HepG2 (cell line): Measurements from ENCODE around the gene ZNF554. TPM values are rescaled to one million over a fixed set of nuclear protein-coding genes. Genes with fewer than 3 reads are reported as not detected.
A peak's percentile ranks its signal among the peaks of the same experiment; 100 is the strongest.

Source experiments
- ATAC-seq: fragments of 200-7000 bp; cut with Tn5 transposase; 3 replicates; pipeline ENCODE4 v1.9.1; 2020; ENCODE audit warnings: mild to moderate bottlenecking, moderate library complexity
- BruUV-seq: library from RNA; stranded (reverse); fragments of 400-500 nt; replicated peaks from 2 replicates; lab custom pipeline; 2021; lab: Mats Ljungman, UMichigan
- CTCF ChIA-PET: fragments of 300-600 bp; formaldehyde crosslinking; extraction: SDS; loops from one replicate; lab custom pipeline; 2021; ENCODE audit warnings: low total read pairs, inconsistent platforms, low intra/inter-chr PET ratio; lab: Yijun Ruan, JAX
- POLR2A ChIA-PET: fragments of 350-600 bp; sonication (Branson Sonifier 250); formaldehyde crosslinking; loops from one replicate; lab custom pipeline; 2020; ENCODE audit warnings: antibody characterized with exemption, inconsistent platforms; lab: Yijun Ruan, JAX
- DNase-seq: peaks from one replicate; pipeline ENCODE4 v3.0.0-alpha.2; 2015; ENCODE audit warnings: low spot score
- FAIRE-seq: peaks from 3 replicates; lab custom pipeline; 2011; peaks lifted over from hg19 to GRCh38; lab: Jason Lieb, UNC
- H2AFZ ChIP-seq: one replicate; pipeline ENCODE4 v1.6.1; 2011; ENCODE audit warnings: low read length, inconsistent platforms
- H3K27ac ChIP-seq: fragments of 300-600 bp; 3 replicates; pipeline ENCODE4 v1.8.0; 2011; ENCODE audit warnings: mixed run types, mild to moderate bottlenecking, mixed read lengths, low read length, inconsistent platforms; ENCODE audit not compliant: insufficient read depth; ENCODE audit errors: extremely low read length
- H3K27me3 ChIP-seq, 2 experiments: fragments of 200-600 bp in 1 of 2; 2 replicates in 1 of 2; 3 replicates in 1 of 2; pipeline versions ENCODE4 v1.6.0 to v1.8.0; 2011; ENCODE audit warnings: low read length in 2 of 2, mild to moderate bottlenecking in 2 of 2, moderate library complexity in 2 of 2, inconsistent platforms in 1 of 2; ENCODE audit not compliant: insufficient read depth in 2 of 2, control insufficient read depth in 1 of 2
- H3K36me3 ChIP-seq, 2 experiments: fragments of 200-600 bp in 1 of 2; replicated peaks in 1 of 2; 2 replicates in 1 of 2; 3 replicates in 1 of 2; pipeline versions ENCODE4 v1.5.1 to v1.8.0; 2011; ENCODE audit warnings: low read length in 2 of 2, inconsistent platforms in 1 of 2; ENCODE audit not compliant: insufficient read depth in 2 of 2, control insufficient read depth in 1 of 2
- H3K4me1 ChIP-seq: 2 replicates; pipeline ENCODE4 v1.5.1; 2012; ENCODE audit warnings: low read length, inconsistent platforms; ENCODE audit not compliant: insufficient read depth
- H3K4me2 ChIP-seq: 2 replicates; pipeline ENCODE4 v1.6.0; 2011; ENCODE audit warnings: low read depth, low read length, inconsistent platforms
- H3K4me3 ChIP-seq, 3 experiments: fragments of 200-600 bp in 1 of 3; sonication (generic), shearing (Covaris generic) in 1 of 3; replicated peaks in 1 of 3; 2 replicates each; pipeline ENCODE4 v1.5.1; 2011 to 2016; ENCODE audit warnings: low read length in 3 of 3, inconsistent platforms in 2 of 3, low read depth in 2 of 3, mild to moderate bottlenecking in 2 of 3, control low read depth in 1 of 3, mixed read lengths in 1 of 3; ENCODE audit not compliant: insufficient read depth in 1 of 3
- H3K79me2 ChIP-seq: one replicate; pipeline ENCODE4 v1.6.1; 2011; ENCODE audit warnings: low read length, inconsistent platforms; ENCODE audit not compliant: insufficient read depth
- H3K9ac ChIP-seq: 2 replicates; pipeline ENCODE4 v1.6.0; 2011; ENCODE audit warnings: mild to moderate bottlenecking, low read depth, low read length, inconsistent platforms; ENCODE audit not compliant: insufficient read depth
- H3K9me3 ChIP-seq: 2 replicates; pipeline ENCODE4 v1.5.1; 2012; ENCODE audit warnings: mild to moderate bottlenecking, low read length
- H4K20me1 ChIP-seq: 2 replicates; pipeline ENCODE4 v1.6.0; 2011; ENCODE audit warnings: inconsistent platforms, mild to moderate bottlenecking, low read length, moderate library complexity; ENCODE audit not compliant: insufficient read depth
- ARHGAP35 ChIP-seq: sonication (generic); formaldehyde crosslinking; IDR thresholded peaks from 2 replicates; pipeline ENCODE4 v1.9.0; 2022; ENCODE audit warnings: mild to moderate bottlenecking, inconsistent platforms, moderate library complexity, missing genetic modification reagents, borderline replicate concordance
- CC2D1A ChIP-seq: sonication (generic); formaldehyde crosslinking; IDR thresholded peaks from 2 replicates; pipeline ENCODE4 v1.8.1; 2023; ENCODE audit warnings: mild to moderate bottlenecking, missing genetic modification reagents
- JUN ChIP-seq: sonication (generic); formaldehyde crosslinking; IDR thresholded peaks from 2 replicates; pipeline ENCODE4 v1.4.0; 2020; ENCODE audit warnings: mild to moderate bottlenecking, missing genetic modification reagents
- MED1 ChIP-seq: sonication (generic); formaldehyde crosslinking; IDR thresholded peaks from 2 replicates; pipeline ENCODE4 v1.4.0; 2020; ENCODE audit warnings: missing genetic modification reagents
- RARA ChIP-seq: IDR thresholded peaks from 2 replicates; pipeline ENCODE4 v1.6.1; 2016; ENCODE audit warnings: missing genetic modification reagents, missing compliant biosample characterization
- ZNF121 ChIP-seq: sonication (generic); formaldehyde crosslinking; IDR thresholded peaks from 2 replicates; pipeline ENCODE4 v1.5.0; 2020; ENCODE audit warnings: mild to moderate bottlenecking, missing genetic modification reagents
- ZNF747 ChIP-seq: sonication (generic); formaldehyde crosslinking; IDR thresholded peaks from 2 replicates; pipeline ENCODE4 v1.8.1; 2023; ENCODE audit warnings: missing genetic modification reagents, mild to moderate bottlenecking, borderline replicate concordance
- ZNF816 ChIP-seq: sonication (generic); formaldehyde crosslinking; IDR thresholded peaks from 2 replicates; pipeline ENCODE4 v1.8.0; 2022; ENCODE audit warnings: missing genetic modification reagents, mild to moderate bottlenecking, borderline replicate concordance
- WGBS: methylation state at CpG from one replicate; pipeline ENCODE4 v1.1.6; 2017; ENCODE audit warnings: low lambda C conversion rate; 5-methylcytosine and 5-hydroxymethylcytosine counted together
- in situ Hi-C: cut with HindIII; loops from 2 replicates; pipeline ENCODE4 v1.10.0; 2017; ENCODE audit warnings: low pct_unique_long_range_greater_than_20kb; ENCODE audit not compliant: extremely low pct_ligation_motif_present
- intact Hi-C: fragments of 100-400 bp; cut with micrococcal nuclease; formaldehyde crosslinking; loops from one replicate; pipeline ENCODE4 v1.10.0; 2022; ENCODE audit not compliant: unreplicated experiment
- polyA plus RNA-seq, 8 experiments: library from polyadenylated mRNA; depleted of rRNA in 3 of 8; stranded (reverse) in 7 of 8; unstranded in 1 of 8; fragments of >200 nt; fragmentation: Illumina TruSeq in 4 of 8; extraction: Trizol in 4 of 8; gene quantifications; 2 replicates each; pipeline versions ENCODE4 v1.2.1 to v1.2.3, GENCODE V29; 2011 to 2016; ENCODE audit warnings: low read depth in 4 of 8, missing spikeins in 1 of 8, mixed read lengths in 1 of 8; ENCODE audit not compliant: insufficient read depth in 1 of 8
- total RNA-seq, 5 experiments: library from RNA; depleted of rRNA; stranded (reverse); fragments of >200 nt; fragmentation: Illumina TruSeq; extraction: Trizol; gene quantifications; 2 replicates each; pipeline ENCODE4 v1.2.3, GENCODE V29; 2016; ENCODE audit warnings: low read depth in 1 of 5
- TF ChIP-seq, protein P1 (sequence below): sonication (generic); formaldehyde crosslinking; IDR thresholded peaks from 2 replicates; pipeline ENCODE4 v1.5.1; 2020; ENCODE audit warnings: mild to moderate bottlenecking, missing genetic modification reagents
- TF ChIP-seq, protein P2 (sequence below): sonication (generic); formaldehyde crosslinking; IDR thresholded peaks from 2 replicates; pipeline ENCODE4 v1.4.0; 2020; ENCODE audit warnings: missing genetic modification reagents, low read depth, mild to moderate bottlenecking, borderline replicate concordance
- TF ChIP-seq, protein P3 (sequence below): IDR thresholded peaks from 2 replicates; pipeline ENCODE4 v1.6.1; 2016; ENCODE audit warnings: low read depth, missing genetic modification reagents, missing compliant biosample characterization

Gene ZNF554
- total and polyA plus RNA-seq, 2 of the 13 experiments (the other 11 are each of a cell fraction or from before 2014, with no cell fraction given): 2.2 to 2.7 TPM

DNA sequence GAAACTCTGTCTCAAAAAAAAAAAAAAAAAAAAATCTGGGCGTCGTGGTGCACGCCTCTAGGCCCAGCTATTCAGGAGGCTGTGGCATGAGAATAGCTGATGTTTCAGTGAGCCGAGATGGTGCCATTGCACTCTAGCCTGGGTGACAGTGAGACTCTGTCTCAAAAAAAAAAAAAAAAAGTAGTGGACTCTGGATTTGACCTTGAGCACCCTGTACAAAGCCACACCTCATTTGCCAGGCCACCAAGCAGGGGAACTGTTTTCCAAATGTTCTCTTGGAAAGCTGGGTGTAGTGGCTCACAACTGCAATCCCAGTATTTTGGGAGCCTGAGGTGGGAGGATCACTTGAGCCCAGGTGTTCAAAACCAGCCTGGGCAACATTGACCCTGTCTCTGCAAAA, 17.8 kb downstream of the ZNF554 start (continued):
- TF ChIP-seq, protein P1, sequence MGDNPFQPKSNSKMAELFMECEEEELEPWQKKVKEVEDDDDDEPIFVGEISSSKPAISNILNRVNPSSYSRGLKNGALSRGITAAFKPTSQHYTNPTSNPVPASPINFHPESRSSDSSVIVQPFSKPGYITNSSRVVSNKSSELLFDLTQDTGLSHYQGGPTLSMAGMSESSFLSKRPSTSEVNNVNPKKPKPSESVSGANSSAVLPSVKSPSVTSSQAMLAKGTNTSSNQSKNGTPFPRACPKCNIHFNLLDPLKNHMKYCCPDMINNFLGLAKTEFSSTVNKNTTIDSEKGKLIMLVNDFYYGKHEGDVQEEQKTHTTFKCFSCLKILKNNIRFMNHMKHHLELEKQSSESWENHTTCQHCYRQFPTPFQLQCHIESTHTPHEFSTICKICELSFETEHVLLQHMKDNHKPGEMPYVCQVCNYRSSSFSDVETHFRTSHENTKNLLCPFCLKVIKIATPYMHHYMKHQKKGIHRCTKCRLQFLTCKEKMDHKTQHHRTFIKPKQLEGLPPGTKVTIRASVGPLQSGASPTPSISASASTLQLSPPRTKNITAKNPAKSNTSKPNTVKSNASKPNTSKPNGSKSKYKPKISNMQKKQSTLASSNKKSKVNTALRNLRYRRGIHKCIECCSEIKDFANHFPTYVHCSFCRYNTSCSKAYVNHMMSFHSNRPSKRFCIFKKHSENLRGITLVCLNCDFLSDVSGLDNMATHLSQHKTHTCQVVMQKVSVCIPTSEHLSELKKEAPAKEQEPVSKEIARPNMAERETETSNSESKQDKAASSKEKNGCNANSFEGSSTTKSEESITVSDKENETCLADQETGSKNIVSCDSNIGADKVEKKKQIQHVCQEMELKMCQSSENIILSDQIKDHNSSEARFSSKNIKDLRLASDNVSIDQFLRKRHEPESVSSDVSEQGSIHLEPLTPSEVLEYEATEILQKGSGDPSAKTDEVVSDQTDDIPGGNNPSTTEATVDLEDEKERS: peak; percentile 75; the same call in 1 of the 2 replicates
- no peak for TF ChIP-seq ZNF816
- no peak for TF ChIP-seq JUN
- peak; percentile 23; the same call in 1 of the 2 replicates for TF ChIP-seq RARA
- peak; percentile 43 for TF ChIP-seq MED1 (CRISPR knock-in tag)

DNA sequence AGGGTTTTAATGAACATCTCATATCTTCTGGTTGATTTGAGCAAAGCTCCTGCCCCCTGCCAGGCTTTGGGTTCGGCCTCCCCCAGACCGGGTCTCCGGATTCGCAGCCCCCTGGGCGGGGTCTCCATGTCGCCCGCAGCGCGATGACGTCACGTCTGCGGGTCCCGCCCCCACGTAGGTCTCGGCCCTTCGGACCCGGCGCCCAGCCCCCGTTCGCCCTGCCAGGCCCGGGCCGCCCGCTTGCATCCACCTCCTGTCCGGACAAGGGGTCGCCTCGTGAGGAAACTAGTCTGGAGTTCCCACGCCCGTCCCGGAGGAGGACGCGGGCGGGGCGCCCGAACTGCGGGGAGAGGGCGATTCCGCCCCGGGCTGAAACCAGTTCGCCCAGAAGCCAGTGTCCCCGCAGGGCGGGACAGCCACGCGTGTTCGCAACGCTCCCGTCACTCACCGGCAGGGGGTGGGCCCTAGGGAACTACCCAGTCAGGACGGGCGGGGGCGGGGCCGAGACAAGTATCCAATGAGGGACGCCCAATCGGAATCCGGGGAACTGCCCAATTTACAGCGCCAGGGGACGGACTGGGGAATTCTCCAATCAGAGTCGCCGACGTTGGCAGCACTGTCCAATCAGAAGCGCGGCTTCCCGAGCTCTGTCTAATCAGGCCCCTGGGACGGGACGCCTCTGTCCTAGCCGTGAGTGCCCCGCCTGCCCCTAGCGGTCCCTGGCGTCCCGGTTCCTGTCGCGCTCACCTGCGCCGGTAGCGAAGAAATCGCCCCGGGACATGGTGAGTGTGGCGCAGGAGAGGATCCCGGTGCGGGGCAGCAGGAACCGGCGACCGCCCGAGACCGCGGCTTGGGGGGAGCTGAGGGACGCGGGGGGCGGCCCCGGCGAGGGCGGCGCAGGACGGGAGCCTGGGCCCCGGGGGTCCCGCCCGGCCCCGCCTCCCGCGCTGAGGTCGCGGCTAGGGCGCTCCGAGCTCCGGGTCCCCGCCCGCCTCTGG, 21.4 kb downstream of the ZNF554 start, which contains the start of gene ZNF555:
ZNF555 (plus strand) TSS at position 682 of the 998 bp plus-strand sequence; CDS start at position 780, 98 bp downstream.
- peak; percentile 97 for ATAC-seq
- Histone ChIP-seq H3K9ac (peak within 1 kb of the TSS; percentile 91), H3K4me1 (peaks cover 69% of the 10 kb centered on the region), H3K27ac (peak within 1 kb of the TSS; percentile 93), H3K4me2 (peak within 1 kb of the TSS; percentile 90), H3K79me2 (peaks cover 32% of the 10 kb centered on the region), H3K9me3 (peaks cover 8% of the 10 kb centered on the region; the same call in 1 of the 2 replicates), H3K36me3 (peaks cover 0 to 2% of the 10 kb centered on the region in 2 experiments; a peak in 3 of 5 replicates), H2AFZ (no peak within 1 kb of the TSS), H4K20me1 (no peaks in the 10 kb centered on the region), H3K4me3 (peak within 1 kb of the TSS; percentile 83 to 93 (median 92)), H3K27me3 (no peaks in the 10 kb centered on the region)
- TSS peak; percentile 93 for BruUV-seq
- FAIRE-seq: peak; percentile 94
- intact Hi-C loops (loop anchor here (2.0 kb wide), 1 partner anchor 20 kb away; no protein-coding TSS in a partner anchor), in situ Hi-C loops (no loop called here)
- 0% methylated on average over 3 of the region's 106 CpGs for WGBS
- POLR2A ChIA-PET: interaction anchor here (0.6 to 2.4 kb wide), 12 partner anchors 14 to 384 kb away, joined by 3 to 49 read pairs (median 5); partner anchors contain the start of genes LMNB2, SGTA, THOP1 and ZNF554
- CTCF ChIA-PET: interaction anchor here (0.8 kb wide), 1 partner anchor 22 kb away, joined by 4 read pairs; no protein-coding TSS in a partner anchor
- DNase-seq: peak; percentile 98
- TF ChIP-seq, protein P2, sequence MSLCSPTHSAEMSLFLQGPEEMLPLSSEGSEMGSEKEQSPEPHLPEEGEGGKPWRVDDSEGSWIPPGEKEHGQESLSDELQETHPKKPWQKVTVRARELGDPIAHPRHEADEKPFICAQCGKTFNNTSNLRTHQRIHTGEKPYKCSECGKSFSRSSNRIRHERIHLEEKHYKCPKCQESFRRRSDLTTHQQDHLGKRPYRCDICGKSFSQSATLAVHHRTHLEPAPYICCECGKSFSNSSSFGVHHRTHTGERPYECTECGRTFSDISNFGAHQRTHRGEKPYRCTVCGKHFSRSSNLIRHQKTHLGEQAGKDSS (CRISPR knock-in tag): peak; percentile 85
- peak; percentile 85; the same call in 1 of the 2 replicates for TF ChIP-seq ZNF747
- TF ChIP-seq, protein P3, sequence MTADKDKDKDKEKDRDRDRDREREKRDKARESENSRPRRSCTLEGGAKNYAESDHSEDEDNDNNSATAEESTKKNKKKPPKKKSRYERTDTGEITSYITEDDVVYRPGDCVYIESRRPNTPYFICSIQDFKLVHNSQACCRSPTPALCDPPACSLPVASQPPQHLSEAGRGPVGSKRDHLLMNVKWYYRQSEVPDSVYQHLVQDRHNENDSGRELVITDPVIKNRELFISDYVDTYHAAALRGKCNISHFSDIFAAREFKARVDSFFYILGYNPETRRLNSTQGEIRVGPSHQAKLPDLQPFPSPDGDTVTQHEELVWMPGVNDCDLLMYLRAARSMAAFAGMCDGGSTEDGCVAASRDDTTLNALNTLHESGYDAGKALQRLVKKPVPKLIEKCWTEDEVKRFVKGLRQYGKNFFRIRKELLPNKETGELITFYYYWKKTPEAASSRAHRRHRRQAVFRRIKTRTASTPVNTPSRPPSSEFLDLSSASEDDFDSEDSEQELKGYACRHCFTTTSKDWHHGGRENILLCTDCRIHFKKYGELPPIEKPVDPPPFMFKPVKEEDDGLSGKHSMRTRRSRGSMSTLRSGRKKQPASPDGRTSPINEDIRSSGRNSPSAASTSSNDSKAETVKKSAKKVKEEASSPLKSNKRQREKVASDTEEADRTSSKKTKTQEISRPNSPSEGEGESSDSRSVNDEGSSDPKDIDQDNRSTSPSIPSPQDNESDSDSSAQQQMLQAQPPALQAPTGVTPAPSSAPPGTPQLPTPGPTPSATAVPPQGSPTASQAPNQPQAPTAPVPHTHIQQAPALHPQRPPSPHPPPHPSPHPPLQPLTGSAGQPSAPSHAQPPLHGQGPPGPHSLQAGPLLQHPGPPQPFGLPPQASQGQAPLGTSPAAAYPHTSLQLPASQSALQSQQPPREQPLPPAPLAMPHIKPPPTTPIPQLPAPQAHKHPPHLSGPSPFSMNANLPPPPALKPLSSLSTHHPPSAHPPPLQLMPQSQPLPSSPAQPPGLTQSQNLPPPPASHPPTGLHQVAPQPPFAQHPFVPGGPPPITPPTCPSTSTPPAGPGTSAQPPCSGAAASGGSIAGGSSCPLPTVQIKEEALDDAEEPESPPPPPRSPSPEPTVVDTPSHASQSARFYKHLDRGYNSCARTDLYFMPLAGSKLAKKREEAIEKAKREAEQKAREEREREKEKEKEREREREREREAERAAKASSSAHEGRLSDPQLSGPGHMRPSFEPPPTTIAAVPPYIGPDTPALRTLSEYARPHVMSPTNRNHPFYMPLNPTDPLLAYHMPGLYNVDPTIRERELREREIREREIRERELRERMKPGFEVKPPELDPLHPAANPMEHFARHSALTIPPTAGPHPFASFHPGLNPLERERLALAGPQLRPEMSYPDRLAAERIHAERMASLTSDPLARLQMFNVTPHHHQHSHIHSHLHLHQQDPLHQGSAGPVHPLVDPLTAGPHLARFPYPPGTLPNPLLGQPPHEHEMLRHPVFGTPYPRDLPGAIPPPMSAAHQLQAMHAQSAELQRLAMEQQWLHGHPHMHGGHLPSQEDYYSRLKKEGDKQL: no peak
- no peak for TF ChIP-seq ARHGAP35 (CRISPR knock-in tag)
- no peak for TF ChIP-seq ZNF121 (CRISPR knock-in tag)
- no peak for TF ChIP-seq CC2D1A (CRISPR knock-in tag)
